ENCODE results near the gene WNT7B. TPM values are rescaled to one million over a fixed set of nuclear protein-coding genes. Genes with fewer than 3 reads are reported as not detected.

WNT7B gene
- total RNA-seq, 1 donor from 2014 or later, result 8.4 TPM

Other genes with a start within 250 kb of the WNT7B start
- gene PPARA, start 173.4 kb upstream of the WNT7B start, total RNA-seq, result 12.9 TPM

All from esophagus mucosa (tissue), 1 donor.